GM13977 (cell line): Measurements from ENCODE around the gene POP4.

ENCODE experiments used
- DNase-seq: peaks from one replicate; pipeline ENCODE4 v3.0.0; 2012; ENCODE audit warnings: low spot score
- CTCF ChIP-seq: IDR thresholded peaks from 2 replicates; pipeline ENCODE4 v1.5.1; 2012; ENCODE audit warnings: mild to moderate bottlenecking, control low read depth; ENCODE audit not compliant: insufficient read depth; ENCODE audit errors: extremely low read depth, missing control alignments
- in situ Hi-C: fragments of 300-500 bp; cut with MboI; formaldehyde crosslinking; loops from one replicate; pipeline ENCODE4 v1.12.0; 2022; ENCODE audit warnings: low sequenced_read_pairs, low pct_unique_long_range_greater_than_20kb, mixed read lengths, inconsistent platforms; ENCODE audit not compliant: unreplicated experiment

POP4 gene

GRCh38 chr19:29563486-29564101 is 42.5 kb upstream of the POP4 start:
- no peak for DNase-seq
- in situ Hi-C loops = no loop called here
- no peak for TF ChIP-seq CTCF

- in situ Hi-C loops = no loop called here
- no peak for DNase-seq
- no peak for TF ChIP-seq CTCF
These were observed 41.5 kb upstream of the POP4 start for GRCh38 chr19:29564574-29565005.

GRCh38 chr19:29565171-29565570 is 40.9 kb upstream of the POP4 start:
- no peak for TF ChIP-seq CTCF
- in situ Hi-C loops = no loop called here
- no peak for DNase-seq

GRCh38 chr19:29566496-29567054 is 39.5 kb upstream of the POP4 start:
- in situ Hi-C loops = no loop called here
- no peak for DNase-seq
- TF ChIP-seq CTCF = no peak

- DNase-seq = no peak
- in situ Hi-C loops = no loop called here
- TF ChIP-seq CTCF = no peak
These were observed 38.6 kb upstream of the POP4 start for GRCh38 chr19:29567366-29567915.

GRCh38 chr19:29568036-29569025 is 37.8 kb upstream of the POP4 start:
- no peak for DNase-seq
- no peak for TF ChIP-seq CTCF
- in situ Hi-C loops = no loop called here
